Pancreas (tissue), 10 donors: Measurements from ENCODE around the gene FSTL3. TPM values are rescaled to one million over a fixed set of nuclear protein-coding genes. Genes with fewer than 3 reads are reported as not detected.

ENCODE experiments used
- ATAC-seq, 4 donors: fragments of 200-7000 bp; cut with Tn5 transposase; one replicate each; pipeline versions ENCODE4 v1.8.0 to v1.9.1; 2020; ENCODE audit warnings: mild to moderate bottlenecking in 4 of 4, moderate library complexity in 4 of 4
- DNase-seq, 6 donors: peaks; one replicate each; pipeline ENCODE4 v3.0.0-alpha.2; 2020
- FAIRE-seq: peaks from 2 replicates; lab custom pipeline; 2012; peaks lifted over from hg19 to GRCh38; lab: Jason Lieb, UNC
- H3K27ac ChIP-seq, 4 donors: fragments of 200-600 bp; sonication (generic); 1 replicate in 3 of 4; 2 replicates in 1 of 4; pipeline versions ENCODE4 v1.5.0 to v1.8.0; 2020
- H3K27me3 ChIP-seq, 4 donors: fragments of 200-600 bp; one replicate each; pipeline ENCODE4 v1.8.0; 2021
- H3K36me3 ChIP-seq, 3 donors: fragments of 200-600 bp; sonication (generic) in 1 of 3; one replicate each; pipeline versions ENCODE4 v1.5.0 to v1.8.0; 2020 to 2021
- H3K4me1 ChIP-seq, 3 donors: fragments of 200-600 bp; one replicate each; pipeline ENCODE4 v1.8.0; 2021
- H3K4me3 ChIP-seq, 4 donors: fragments of 200-600 bp; sonication (generic) in 2 of 4; one replicate each; pipeline versions ENCODE4 v1.5.0 to v1.8.0; 2020 to 2021
- H3K9me3 ChIP-seq, 4 donors: fragments of 200-600 bp; one replicate each; pipeline ENCODE4 v1.8.0; 2021
- WGBS, 2 donors: extraction: QIAGEN DNeasy Blood & Tissue Kit; methylation state at CpG; one replicate each; pipeline ENCODE4 v1.1.7; 2013; 5-methylcytosine and 5-hydroxymethylcytosine counted together
- intact Hi-C, 3 donors: fragments of 100-400 bp; cut with DNase I; formaldehyde crosslinking; loops; one replicate each; pipeline versions ENCODE4 v1.11.1 to v1.14.2; 2022
- polyA plus RNA-seq, 2 donors: library from polyadenylated mRNA; stranded (reverse); fragments of 200-250 nt; gene quantifications; one replicate each; pipeline ENCODE4 v1.2.3, GENCODE V29; 2013
- total RNA-seq, 6 donors: library from RNA; stranded (reverse); fragmentation: NEBNext Ultra II Directional in 4 of 6; extraction: Animal tissue kit (Norgen Biotek cat#: 25700) in 4 of 6; gene quantifications; one replicate each; pipeline versions ENCODE4 v1.2.1 to v1.2.4, GENCODE V29; 2021 to 2023
- TF ChIP-seq, protein P1 (sequence below), 4 donors: fragments of 200-600 bp; sonication (generic) in 3 of 4; IDR thresholded peaks; one replicate each; pipeline versions ENCODE4 v1.5.0 to v1.8.0; 2021; ENCODE audit warnings: antibody characterized with exemption in 4 of 4
- donor health status: healthy with polysubstance abuse.
- donor health status: DM: no; HTN: no; CAD: no; lungs with moderate emphysema.
- donor health status: DM: no; HTN: no; CAD: no.
- donor health status: control.
- donor health status: control.
- donor health status: Bipolar disorder and iron deficiency.
- donor health status: DM: yes; HTN: yes; CAD: no.
- donor health status: DM: no; HTN: no; CAD: no.
- donor health status: DM: no; HTN: no; CAD: no.
- donor health status: DM: yes; HTN: yes; CAD: no.

The FSTL3 gene
- total and polyA plus RNA-seq, 8 donors = 6.6 to 148 (median 23.2) TPM

DNA sequence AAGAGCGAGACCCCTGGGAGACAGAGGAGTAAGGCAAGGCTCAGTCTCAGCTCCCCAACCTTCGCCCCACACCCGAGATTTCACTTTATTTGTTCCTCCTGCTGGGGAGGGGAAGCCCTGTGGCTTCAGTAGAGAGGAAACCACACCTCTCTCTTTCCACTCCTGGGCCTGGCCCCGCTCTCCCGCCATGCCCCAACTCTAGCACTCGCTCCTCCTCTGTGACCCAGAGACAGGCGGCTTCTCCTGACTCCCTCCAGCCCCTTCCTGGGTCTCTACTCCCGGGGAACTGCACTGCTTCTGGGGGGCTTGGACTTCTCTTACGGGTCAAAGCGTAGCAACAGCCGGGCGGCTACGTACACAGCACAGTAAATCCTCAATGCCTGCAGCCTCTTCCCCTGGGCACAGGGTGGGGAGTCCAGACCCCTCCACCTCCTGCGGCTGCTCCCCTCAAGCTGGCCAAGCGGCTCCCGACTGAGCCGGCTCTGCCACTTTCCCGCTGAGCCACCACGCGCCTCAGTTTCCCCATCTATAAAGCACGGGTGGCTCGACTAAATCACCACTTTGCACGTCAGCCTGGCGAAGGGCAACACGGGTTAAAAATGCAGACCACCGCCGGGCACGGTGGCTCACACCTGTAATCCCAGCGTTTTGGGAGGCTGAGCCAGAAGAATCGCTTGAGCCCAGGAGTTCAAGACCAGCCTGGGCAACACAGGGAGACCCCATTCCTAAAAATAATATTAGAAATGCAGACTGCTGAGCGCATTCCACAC lies 14.6 kb upstream of the FSTL3 start:
- WGBS, 2 donors = 9 to 12% methylated on average over 31 of the region's 31 CpGs
- H3K4me3 ChIP-seq = peak overlapping the region; percentile 80 to 100 (median 98)
- peak in 2 of 4 donors; percentile 9 to 10 for ATAC-seq
- TF ChIP-seq, protein P1, sequence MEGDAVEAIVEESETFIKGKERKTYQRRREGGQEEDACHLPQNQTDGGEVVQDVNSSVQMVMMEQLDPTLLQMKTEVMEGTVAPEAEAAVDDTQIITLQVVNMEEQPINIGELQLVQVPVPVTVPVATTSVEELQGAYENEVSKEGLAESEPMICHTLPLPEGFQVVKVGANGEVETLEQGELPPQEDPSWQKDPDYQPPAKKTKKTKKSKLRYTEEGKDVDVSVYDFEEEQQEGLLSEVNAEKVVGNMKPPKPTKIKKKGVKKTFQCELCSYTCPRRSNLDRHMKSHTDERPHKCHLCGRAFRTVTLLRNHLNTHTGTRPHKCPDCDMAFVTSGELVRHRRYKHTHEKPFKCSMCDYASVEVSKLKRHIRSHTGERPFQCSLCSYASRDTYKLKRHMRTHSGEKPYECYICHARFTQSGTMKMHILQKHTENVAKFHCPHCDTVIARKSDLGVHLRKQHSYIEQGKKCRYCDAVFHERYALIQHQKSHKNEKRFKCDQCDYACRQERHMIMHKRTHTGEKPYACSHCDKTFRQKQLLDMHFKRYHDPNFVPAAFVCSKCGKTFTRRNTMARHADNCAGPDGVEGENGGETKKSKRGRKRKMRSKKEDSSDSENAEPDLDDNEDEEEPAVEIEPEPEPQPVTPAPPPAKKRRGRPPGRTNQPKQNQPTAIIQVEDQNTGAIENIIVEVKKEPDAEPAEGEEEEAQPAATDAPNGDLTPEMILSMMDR (IDR thresholded peaks at IDR 0.05) = no peak
- no peaks in the 10 kb centered on the region for H3K36me3 ChIP-seq
- peak overlapping the region; percentile 56 to 85 (median 66) for H3K27ac ChIP-seq
- no peaks in the 10 kb centered on the region for H3K9me3 ChIP-seq
- no peak for FAIRE-seq
- peak in 2 of 6 donors; percentile 44 to 56 for DNase-seq
- H3K4me1 ChIP-seq = peaks cover 0 to 22% (median 8%) of the 10 kb centered on the region in 3 donors
- H3K27me3 ChIP-seq = no peaks in the 10 kb centered on the region
- intact Hi-C loops = loop anchor here in 1 of 3 donors (10.0 kb wide), 1 partner anchor 73 kb away; no protein-coding TSS in a partner anchor

DNA sequence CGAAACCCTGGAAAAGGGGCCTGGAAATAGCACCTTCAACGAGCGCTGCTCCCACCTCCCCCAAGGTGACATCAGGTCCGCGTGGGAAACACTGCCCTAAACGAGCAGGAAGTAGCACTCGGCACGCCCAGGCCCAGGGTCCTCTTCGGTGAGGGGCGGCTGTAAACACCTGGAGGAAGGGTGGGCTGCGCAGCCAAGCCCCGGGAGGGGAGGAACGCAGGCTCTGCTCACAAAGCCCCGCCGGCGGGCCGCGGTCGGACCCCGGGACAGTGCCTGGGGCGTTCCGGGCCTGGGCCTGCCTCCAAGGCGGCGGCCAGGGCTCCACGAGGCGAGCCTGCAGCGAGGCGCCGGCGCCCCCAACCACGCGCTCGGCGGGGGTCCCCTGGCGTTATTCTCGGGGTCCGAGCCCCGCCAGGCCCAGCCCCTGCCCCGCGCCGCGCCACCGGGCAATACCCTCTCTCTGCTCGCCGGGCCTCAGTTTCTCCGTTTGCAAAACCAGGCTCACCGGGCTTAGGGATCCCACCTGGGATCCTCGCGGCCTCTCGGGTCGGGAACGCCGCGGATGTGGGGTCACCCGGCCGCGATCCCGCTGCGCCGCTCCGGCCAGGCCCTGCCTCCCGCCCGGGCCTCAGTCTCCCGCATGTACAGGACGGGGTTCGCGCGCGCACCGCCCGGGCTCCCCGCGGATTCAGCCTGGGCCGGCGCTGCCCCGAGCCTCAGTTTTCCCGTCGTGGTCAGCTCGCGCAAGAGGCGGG lies 13.8 kb upstream of the FSTL3 start:
- peak overlapping the region; percentile 80 to 100 (median 98) for H3K4me3 ChIP-seq
- peak overlapping the region; percentile 56 to 85 (median 66) for H3K27ac ChIP-seq
- no peaks in the 10 kb centered on the region for H3K9me3 ChIP-seq
- 0 to 1% methylated on average over 60 to 81 of the region's 81 CpGs for WGBS, 2 donors
- DNase-seq (peak in 5 of 6 donors; percentile 59 to 88 (median 75)), FAIRE-seq (no peak), ATAC-seq (peak in 2 of 4 donors; percentile 11 to 28)
- no peaks in the 10 kb centered on the region for H3K36me3 ChIP-seq
- H3K27me3 ChIP-seq = no peaks in the 10 kb centered on the region
- peaks cover 0 to 22% (median 8%) of the 10 kb centered on the region in 3 donors for H3K4me1 ChIP-seq
- TF ChIP-seq, protein P1 (IDR thresholded peaks at IDR 0.05) = no peak
- intact Hi-C loops = loop anchor here in 1 of 3 donors (10.0 kb wide), 1 partner anchor 72 kb away; no protein-coding TSS in a partner anchor

DNA sequence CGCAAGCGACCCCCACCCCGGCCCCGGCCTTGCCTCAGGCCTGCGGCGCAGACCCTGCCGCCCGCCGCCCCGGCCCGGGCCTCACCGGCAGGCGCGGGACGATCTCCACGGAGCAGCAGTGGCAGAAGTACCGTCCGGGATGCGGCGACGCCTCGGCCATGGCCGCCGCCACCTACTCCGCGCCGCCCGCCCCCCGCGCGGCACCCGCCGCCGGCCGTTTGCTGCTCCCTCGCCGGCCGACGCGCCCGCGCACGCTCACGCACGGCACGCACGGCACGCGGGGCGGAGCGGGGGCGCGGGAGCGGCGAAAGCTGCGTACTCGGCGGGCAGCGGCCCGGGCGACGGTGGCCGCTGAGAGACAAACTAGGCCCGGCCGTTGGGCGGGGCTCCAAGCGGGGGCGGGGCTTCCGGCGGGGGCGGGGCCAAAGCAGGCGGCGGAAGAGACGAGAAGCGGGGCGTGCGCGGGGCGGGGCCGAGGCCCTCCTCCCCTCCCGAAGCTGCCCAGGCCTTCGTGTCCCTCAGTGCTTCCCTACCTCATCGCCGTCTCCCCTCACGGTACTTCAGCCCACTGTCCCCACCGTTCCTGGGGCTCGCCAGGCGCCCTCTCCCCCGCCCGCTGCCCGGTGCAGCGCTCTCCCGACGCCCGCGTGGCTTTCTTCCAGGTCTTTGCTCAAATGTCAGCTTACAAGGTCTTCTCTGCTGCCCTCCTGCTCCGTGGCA lies 13.1 kb upstream of the FSTL3 start, which contains the start of gene RNF126:
RNF126 (minus strand) TSS at position 253 of the 720 bp plus-strand sequence; CDS start at position 160, 93 bp downstream.
- WGBS, 2 donors = 1% methylated on average over 33 to 97 of the region's 97 CpGs
- Histone ChIP-seq H3K36me3 (no peaks in the 10 kb centered on the region), H3K4me1 (peaks cover 0 to 22% (median 8%) of the 10 kb centered on the region in 3 donors), H3K27me3 (no peaks in the 10 kb centered on the region), H3K27ac (peak within 1 kb of the TSS; percentile 79 to 93 (median 84)), H3K9me3 (no peaks in the 10 kb centered on the region), H3K4me3 (peak within 1 kb of the TSS; percentile 80 to 100 (median 98))
- ATAC-seq (peak; percentile 82 to 86 (median 84)), FAIRE-seq (no peak), DNase-seq (peak; percentile 82 to 98 (median 95))
- TF ChIP-seq, protein P1 (IDR thresholded peaks at IDR 0.05) = no peak
- intact Hi-C loops = loop anchor here in 1 of 3 donors (10.0 kb wide), 1 partner anchor 72 kb away; no protein-coding TSS in a partner anchor

DNA sequence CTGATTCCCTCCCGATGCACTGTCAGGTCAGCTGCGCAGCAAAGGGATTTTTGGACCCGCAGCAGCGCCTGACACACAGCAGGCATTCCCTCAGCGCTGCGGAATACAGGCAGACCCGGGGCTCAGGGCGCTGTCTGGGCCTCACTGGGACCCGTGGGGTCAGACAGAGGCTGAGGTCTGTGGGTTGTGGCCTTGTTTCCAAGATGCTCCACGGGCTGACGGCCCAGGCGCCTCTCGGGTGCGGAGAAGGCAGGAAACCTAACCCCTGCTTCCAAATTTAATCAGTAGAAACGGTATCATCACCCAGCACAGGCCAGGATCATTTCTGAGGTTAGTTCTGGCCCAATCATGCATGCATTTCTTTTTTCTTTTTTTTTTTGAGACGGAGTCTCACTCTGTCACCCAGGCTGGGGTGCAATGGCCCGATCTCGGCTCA lies 12.5 kb upstream of the FSTL3 start:
- intact Hi-C loops = loop anchor here in 1 of 3 donors (10.0 kb wide), 1 partner anchor 71 kb away; no protein-coding TSS in a partner anchor
- H3K4me1 ChIP-seq = peaks cover 0 to 22% (median 8%) of the 10 kb centered on the region in 3 donors

More for the DNA sequence above, 12.5 kb upstream of the FSTL3 start:
- no peaks in the 10 kb centered on the region for H3K9me3 ChIP-seq
- 47 to 54% methylated on average over 18 of the region's 18 CpGs for WGBS, 2 donors
- peak in 1 of 4 donors; percentile 1 for ATAC-seq
- no peak for FAIRE-seq
- H3K27me3 ChIP-seq = no peaks in the 10 kb centered on the region
- DNase-seq = no peak
- TF ChIP-seq, protein P1 (IDR thresholded peaks at IDR 0.05) = no peak
- no peaks in the 10 kb centered on the region for H3K36me3 ChIP-seq
- H3K4me3 ChIP-seq = peak overlapping the region; percentile 7 to 99 (median 62)
- peak overlapping the region; percentile 74 to 93 (median 82) for H3K27ac ChIP-seq
